H9 (cell line): Measurements from ENCODE around the gene GGT7. TPM values are rescaled to one million over a fixed set of nuclear protein-coding genes. Genes with fewer than 3 reads are reported as not detected.

Source experiments
- DNase-seq: peaks from one replicate; pipeline ENCODE4 v3.0.0-alpha.2; 2017
- H2AFZ ChIP-seq: one replicate; pipeline ENCODE4 v1.6.1; 2013; ENCODE audit warnings: mild to moderate bottlenecking, low read length, control low read depth, moderate library complexity
- H2AK5ac ChIP-seq: 2 replicates; pipeline ENCODE4 v1.6.1; 2013; ENCODE audit warnings: low read length, control low read depth, mixed read lengths; ENCODE audit not compliant: insufficient read length
- H2BK120ac ChIP-seq: one replicate; pipeline ENCODE4 v1.6.1; 2013; ENCODE audit warnings: low read depth, mild to moderate bottlenecking, low read length, control low read depth, inconsistent platforms; ENCODE audit not compliant: poor library complexity, severe bottlenecking
- H2BK12ac ChIP-seq: 2 replicates; pipeline ENCODE4 v1.6.1; 2013; ENCODE audit warnings: low read length, control low read depth, mixed read lengths, low read depth; ENCODE audit not compliant: insufficient read length
- H2BK15ac ChIP-seq: 2 replicates; pipeline ENCODE4 v1.6.1; 2013; ENCODE audit warnings: low read depth, low read length, control low read depth
- H2BK20ac ChIP-seq: one replicate; pipeline ENCODE4 v1.6.1; 2013; ENCODE audit warnings: low read depth, mild to moderate bottlenecking, low read length, control low read depth, inconsistent platforms; ENCODE audit not compliant: poor library complexity, severe bottlenecking
- H2BK5ac ChIP-seq: 2 replicates; pipeline ENCODE4 v1.6.1; 2013; ENCODE audit warnings: low read length, control low read depth, mixed read lengths; ENCODE audit not compliant: insufficient read length
- H3K14ac ChIP-seq: 2 replicates; pipeline ENCODE4 v1.6.1; 2013; ENCODE audit warnings: low read length, control low read depth; ENCODE audit not compliant: insufficient read depth
- H3K18ac ChIP-seq: 2 replicates; pipeline ENCODE4 v1.6.1; 2013; ENCODE audit warnings: low read depth, mild to moderate bottlenecking, mixed read lengths, low read length, control low read depth; ENCODE audit not compliant: insufficient read length
- H3K23ac ChIP-seq: 2 replicates; pipeline ENCODE4 v1.6.1; 2013; ENCODE audit warnings: low read length, control low read depth, mixed read lengths, low read depth; ENCODE audit not compliant: insufficient read length
- H3K23me2 ChIP-seq: 2 replicates; pipeline ENCODE4 v1.6.1; 2013; ENCODE audit warnings: low read depth, mild to moderate bottlenecking, mixed read lengths, low read length, control low read depth; ENCODE audit not compliant: insufficient read length, poor library complexity, severe bottlenecking
- H3K27ac ChIP-seq: 2 replicates; pipeline ENCODE4 v1.5.1; 2013; ENCODE audit warnings: low read length, control low read depth, mixed read lengths, low read depth; ENCODE audit not compliant: insufficient read length
- H3K27me3 ChIP-seq: 2 replicates; pipeline ENCODE4 v1.6.1; 2013; ENCODE audit warnings: low read length, control low read depth, inconsistent platforms; ENCODE audit not compliant: insufficient read depth
- H3K4ac ChIP-seq: 2 replicates; pipeline ENCODE4 v1.6.1; 2013; ENCODE audit warnings: low read depth, mild to moderate bottlenecking, control low read depth, inconsistent platforms, low read length, moderate library complexity
- H3K4me1 ChIP-seq: 2 replicates; pipeline ENCODE4 v1.6.1; 2013; ENCODE audit warnings: low read length, control low read depth, inconsistent platforms; ENCODE audit not compliant: insufficient read depth
- H3K4me2 ChIP-seq: 2 replicates; pipeline ENCODE4 v1.6.1; 2013; ENCODE audit warnings: low read length, control low read depth, mixed read lengths; ENCODE audit not compliant: insufficient read length, insufficient read depth
- H3K56ac ChIP-seq: 2 replicates; pipeline ENCODE4 v1.6.1; 2013; ENCODE audit warnings: low read depth, mild to moderate bottlenecking, mixed read lengths, low read length, control low read depth; ENCODE audit not compliant: insufficient read length
- H3K79me1 ChIP-seq: 2 replicates; pipeline ENCODE4 v1.6.1; 2013; ENCODE audit warnings: low read depth, mild to moderate bottlenecking, moderate library complexity, low read length, control low read depth, inconsistent platforms; ENCODE audit not compliant: insufficient read depth, poor library complexity, severe bottlenecking
- H3K79me2 ChIP-seq: 2 replicates; pipeline ENCODE4 v1.6.1; 2013; ENCODE audit warnings: low read length, control low read depth, inconsistent platforms; ENCODE audit not compliant: insufficient read depth
- H3K9ac ChIP-seq: 2 replicates; pipeline ENCODE4 v1.6.1; 2013; ENCODE audit warnings: low read length, control low read depth, mixed read lengths; ENCODE audit not compliant: insufficient read length; ENCODE audit errors: extremely low read depth
- H3K9me3 ChIP-seq: one replicate; pipeline ENCODE4 v1.6.1; 2013; ENCODE audit warnings: low read depth, low read length, inconsistent platforms; ENCODE audit not compliant: control insufficient read depth
- H3T11ph ChIP-seq: one replicate; pipeline ENCODE4 v1.6.1; 2013; ENCODE audit warnings: mild to moderate bottlenecking, low read length, control low read depth, inconsistent platforms
- H4K20me1 ChIP-seq: one replicate; pipeline ENCODE4 v1.6.1; 2013; ENCODE audit not compliant: control insufficient read depth, insufficient read length, insufficient read depth
- H4K5ac ChIP-seq: 2 replicates; pipeline ENCODE4 v1.6.1; 2013; ENCODE audit warnings: low read depth, mild to moderate bottlenecking, mixed read lengths, low read length, control low read depth; ENCODE audit not compliant: insufficient read length
- H4K8ac ChIP-seq: replicated peaks from 2 replicates; pipeline ENCODE4 v1.6.1; 2013; ENCODE audit warnings: low read length, control low read depth, mixed read lengths, low read depth; ENCODE audit not compliant: insufficient read length
- H4K91ac ChIP-seq: 2 replicates; pipeline ENCODE4 v1.6.1; 2013; ENCODE audit warnings: low read depth, mild to moderate bottlenecking, moderate library complexity, mixed read lengths, low read length, control low read depth; ENCODE audit not compliant: insufficient read length
- H3K27ac Mint-ChIP-seq, 3 experiments: 2 replicates in 2 of 3; 3 replicates in 1 of 3; pipeline ENCODE4 v1.8.0; 2020 to 2021; ENCODE audit warnings: mixed read lengths in 3 of 3, mild to moderate bottlenecking in 1 of 3, moderate library complexity in 1 of 3
- H3K27me3 Mint-ChIP-seq: 2 replicates; pipeline ENCODE4 v1.8.0; 2021; ENCODE audit warnings: low read depth, mild to moderate bottlenecking, moderate library complexity, mixed read lengths
- H3K36me3 Mint-ChIP-seq, 3 experiments: 2 replicates in 2 of 3; 3 replicates in 1 of 3; pipeline ENCODE4 v1.8.0; 2020 to 2021; ENCODE audit warnings: low read depth in 3 of 3, mixed read lengths in 3 of 3; ENCODE audit not compliant: insufficient read depth in 1 of 3
- H3K4me1 Mint-ChIP-seq, 2 experiments: 2 replicates each; pipeline ENCODE4 v1.8.0; 2020; ENCODE audit warnings: mixed read lengths in 2 of 2
- H3K4me3 Mint-ChIP-seq, 2 experiments: 2 replicates in 1 of 2; 3 replicates in 1 of 2; pipeline ENCODE4 v1.8.0; 2020 to 2021; ENCODE audit warnings: mild to moderate bottlenecking in 2 of 2, mixed read lengths in 2 of 2, moderate library complexity in 1 of 2
- H3K9me3 Mint-ChIP-seq, 2 experiments: 2 replicates in 1 of 2; 3 replicates in 1 of 2; pipeline ENCODE4 v1.8.0; 2020; ENCODE audit warnings: mild to moderate bottlenecking in 2 of 2, mixed read lengths in 2 of 2, moderate library complexity in 1 of 2
- WGBS: extraction: QIAGEN DNeasy Blood & Tissue Kit; methylation state at CpG from one replicate; pipeline ENCODE4 v1.1.7; 2013; ENCODE audit warnings: missing lambda C conversion rate, low lambda C conversion rate, mixed read lengths; ENCODE audit not compliant: insufficient read length; ENCODE audit errors: extremely low coverage; 5-methylcytosine and 5-hydroxymethylcytosine counted together
- total RNA-seq: library from RNA; stranded (reverse); gene quantifications from 2 replicates; pipeline ENCODE4 v1.2.1, GENCODE V29; 2021
- TF ChIP-seq, protein P1 (sequence below): fragments of 200-600 bp; sonication (generic); conservative IDR thresholded peaks from 3 replicates; pipeline ENCODE4 v1.8.0; 2021; ENCODE audit warnings: antibody characterized with exemption, mild to moderate bottlenecking

GGT7 gene
- total RNA-seq, 1 experiment from 2014 or later, result 38.6 TPM

DNA sequence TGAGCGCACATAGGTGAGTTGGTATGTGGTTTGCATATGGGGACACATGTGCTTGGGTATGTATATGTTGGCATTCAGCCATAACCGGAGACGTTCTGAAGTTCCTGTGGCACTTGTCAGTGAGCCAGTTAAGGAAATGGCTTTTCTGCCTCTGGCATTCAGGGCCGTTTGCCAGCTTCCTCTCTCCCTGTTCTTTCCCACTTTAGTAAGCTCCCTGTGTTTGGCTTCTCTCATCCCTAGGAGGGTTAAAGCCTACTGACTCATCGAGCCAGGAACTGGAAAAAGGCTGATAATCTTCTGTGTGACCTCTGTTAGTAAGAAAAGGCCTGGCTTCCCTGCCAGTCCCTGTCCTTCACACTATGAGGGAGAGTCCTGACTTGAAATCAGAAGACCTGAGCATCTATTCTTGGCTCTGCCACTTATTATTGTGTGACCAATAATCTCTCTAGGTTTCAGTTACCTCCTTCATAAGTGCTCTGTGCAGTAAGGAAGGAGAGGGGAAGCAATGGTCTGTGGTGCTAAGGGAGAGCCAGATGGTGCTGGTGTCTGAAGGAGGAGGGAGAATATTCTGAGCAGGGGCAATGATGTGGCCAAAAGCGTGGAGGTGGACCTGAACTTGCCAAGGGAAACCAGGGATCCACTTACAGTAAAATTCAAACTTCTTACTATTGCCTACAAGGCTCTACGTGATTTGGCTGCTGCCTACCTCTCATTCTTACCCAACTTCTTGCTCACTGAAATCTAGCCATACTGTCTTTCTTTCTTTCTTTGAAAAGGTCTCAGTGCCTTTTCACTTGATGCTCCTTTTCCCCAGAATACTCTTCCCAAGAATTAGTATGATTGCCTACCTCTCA lies 35.2 kb upstream of the GGT7 start:
- H3K27ac Mint-ChIP-seq, result peak overlapping the region in 1 of 3 experiments; percentile 65; a peak in 2 of 7 replicates

More for the DNA sequence above, 35.2 kb upstream of the GGT7 start:
- Histone ChIP-seq H3K9ac (no peak overlapping the region), H3K79me2 (no peaks in the 10 kb centered on the region), H2BK12ac (no peak overlapping the region), H3K9me3 (no peaks in the 10 kb centered on the region), H3K56ac (no peak overlapping the region), H4K20me1 (no peaks in the 10 kb centered on the region), H3K14ac (no peak overlapping the region), H3K18ac (no peak overlapping the region), H3T11ph (no peak overlapping the region), H4K5ac (no peak overlapping the region), H2BK20ac (no peak overlapping the region), H3K27ac (no peak overlapping the region), H3K4me1 (no peaks in the 10 kb centered on the region), H2AFZ (no peak overlapping the region), H3K23me2 (no peaks in the 10 kb centered on the region), H2BK5ac (no peak overlapping the region), H4K8ac (no peak overlapping the region), H2AK5ac (no peak overlapping the region), H3K79me1 (no peaks in the 10 kb centered on the region), H3K4ac (no peak overlapping the region), H3K23ac (no peak overlapping the region), H2BK120ac (no peak overlapping the region), H3K27me3 (no peaks in the 10 kb centered on the region), H4K91ac (no peak overlapping the region), H3K4me2 (no peak overlapping the region), H2BK15ac (no peak overlapping the region)
- H3K4me1 Mint-ChIP-seq, result no peaks in the 10 kb centered on the region
- TF ChIP-seq, protein P1, sequence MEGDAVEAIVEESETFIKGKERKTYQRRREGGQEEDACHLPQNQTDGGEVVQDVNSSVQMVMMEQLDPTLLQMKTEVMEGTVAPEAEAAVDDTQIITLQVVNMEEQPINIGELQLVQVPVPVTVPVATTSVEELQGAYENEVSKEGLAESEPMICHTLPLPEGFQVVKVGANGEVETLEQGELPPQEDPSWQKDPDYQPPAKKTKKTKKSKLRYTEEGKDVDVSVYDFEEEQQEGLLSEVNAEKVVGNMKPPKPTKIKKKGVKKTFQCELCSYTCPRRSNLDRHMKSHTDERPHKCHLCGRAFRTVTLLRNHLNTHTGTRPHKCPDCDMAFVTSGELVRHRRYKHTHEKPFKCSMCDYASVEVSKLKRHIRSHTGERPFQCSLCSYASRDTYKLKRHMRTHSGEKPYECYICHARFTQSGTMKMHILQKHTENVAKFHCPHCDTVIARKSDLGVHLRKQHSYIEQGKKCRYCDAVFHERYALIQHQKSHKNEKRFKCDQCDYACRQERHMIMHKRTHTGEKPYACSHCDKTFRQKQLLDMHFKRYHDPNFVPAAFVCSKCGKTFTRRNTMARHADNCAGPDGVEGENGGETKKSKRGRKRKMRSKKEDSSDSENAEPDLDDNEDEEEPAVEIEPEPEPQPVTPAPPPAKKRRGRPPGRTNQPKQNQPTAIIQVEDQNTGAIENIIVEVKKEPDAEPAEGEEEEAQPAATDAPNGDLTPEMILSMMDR, result no peak
- no CpG with 5 or more reads among the region's 7 CpGs for WGBS
- no peaks in the 10 kb centered on the region; a peak in 1 of 7 replicates for H3K36me3 Mint-ChIP-seq
- DNase-seq, result no peak
- H3K27me3 Mint-ChIP-seq, result no peaks in the 10 kb centered on the region
- H3K9me3 Mint-ChIP-seq, result no peaks in the 10 kb centered on the region
- no peak overlapping the region for H3K4me3 Mint-ChIP-seq
